GM12878 (cell line): ENCODE data around the gene ANKS1A. TPM values are rescaled to one million over a fixed set of nuclear protein-coding genes. Genes with fewer than 3 reads are reported as not detected.

Experiments used
- ATAC-seq: fragments of 200-7000 bp; cut with Tn5 transposase; 3 replicates; pipeline ENCODE4 v1.9.1; 2020; ENCODE audit warnings: mild to moderate bottlenecking, moderate library complexity
- BruUV-seq: library from RNA; stranded (reverse); fragments of 400-500 nt; replicated peaks from 2 replicates; lab custom pipeline; 2021; lab: Mats Ljungman, UMichigan
- CTCF ChIA-PET: fragments of 300-600 bp; sonication (Branson Sonifier 250); formaldehyde crosslinking; extraction: SDS; loops from one replicate; lab custom pipeline; 2021; ENCODE audit warnings: inconsistent platforms; lab: Yijun Ruan, JAX
- POLR2A ChIA-PET: fragments of 350-600 bp; formaldehyde crosslinking; extraction: SDS; loops from one replicate; lab custom pipeline; 2021; ENCODE audit warnings: inconsistent platforms; lab: Charles Lee
- RAD21 ChIA-PET: fragments of 300-600 bp; sonication (Branson Sonifier 250); formaldehyde crosslinking; loops from one replicate; lab custom pipeline; 2023; ENCODE audit warnings: antibody characterized with exemption; ENCODE audit not compliant: unreplicated experiment; lab: Charles Lee
- SMC1A ChIA-PET: fragments of 300-600 bp; sonication (Branson Sonifier 250); formaldehyde crosslinking; loops from one replicate; lab custom pipeline; 2023; ENCODE audit not compliant: unreplicated experiment, uncharacterized antibody; lab: Charles Lee
- DNase-seq: peaks from one replicate; pipeline ENCODE4 v3.0.0-alpha.2; 2011; ENCODE audit warnings: low read depth, low spot score
- FAIRE-seq: peaks from 3 replicates; lab custom pipeline; 2011; peaks lifted over from hg19 to GRCh38; lab: Jason Lieb, UNC
- H2AFZ ChIP-seq: 2 replicates; pipeline ENCODE4 v1.6.0; 2011; ENCODE audit warnings: low read depth, low read length, control low read depth; ENCODE audit not compliant: control insufficient read depth
- H3K27ac ChIP-seq: 2 replicates; pipeline ENCODE4 v1.5.1; 2011; ENCODE audit warnings: control low read depth; ENCODE audit not compliant: control insufficient read depth, insufficient read depth
- H3K27me3 ChIP-seq, 2 experiments: replicated peaks in 1 of 2; 2 replicates each; pipeline versions ENCODE4 v1.6.0 to v1.6.1; 2011; ENCODE audit warnings: low read length in 1 of 2; ENCODE audit not compliant: control insufficient read depth in 2 of 2, insufficient read depth in 2 of 2
- H3K36me3 ChIP-seq, 2 experiments: 2 replicates each; pipeline ENCODE4 v1.5.1; 2011; ENCODE audit warnings: low read length in 1 of 2; ENCODE audit not compliant: control insufficient read depth in 2 of 2, insufficient read depth in 2 of 2
- H3K4me1 ChIP-seq: 2 replicates; pipeline ENCODE4 v1.6.1; 2011; ENCODE audit warnings: mild to moderate bottlenecking, low read length, moderate library complexity, mixed read lengths; ENCODE audit not compliant: control insufficient read depth, insufficient read depth
- H3K4me2 ChIP-seq: 2 replicates; pipeline ENCODE4 v1.6.0; 2011; ENCODE audit warnings: control low read depth; ENCODE audit not compliant: control insufficient read depth, insufficient read depth
- H3K4me3 ChIP-seq: fragments of 200-600 bp; sonication (generic); 2 replicates; pipeline ENCODE4 v1.5.1; 2016
- H3K79me2 ChIP-seq: 2 replicates; pipeline ENCODE4 v1.6.0; 2011; ENCODE audit warnings: low read length; ENCODE audit not compliant: control insufficient read depth, insufficient read depth
- H3K9ac ChIP-seq: 2 replicates; pipeline ENCODE4 v1.8.0; 2011; ENCODE audit warnings: low read length, control low read depth, mixed read lengths; ENCODE audit not compliant: control insufficient read depth, insufficient read depth
- H3K9me3 ChIP-seq: replicated peaks from 3 replicates; pipeline ENCODE4 v1.5.1; 2011; ENCODE audit warnings: mild to moderate bottlenecking, low read length; ENCODE audit not compliant: control insufficient read depth, insufficient read depth
- H4K20me1 ChIP-seq: 2 replicates; pipeline ENCODE4 v1.6.0; 2011; ENCODE audit not compliant: control insufficient read depth, insufficient read depth
- EZH2 ChIP-seq: IDR thresholded peaks from 2 replicates; pipeline ENCODE4 v1.6.1; 2012; ENCODE audit warnings: low read depth, mild to moderate bottlenecking, control low read depth, inconsistent platforms, low read length, borderline replicate concordance; ENCODE audit not compliant: control insufficient read depth
- HDGF ChIP-seq: fragments of 450-650 bp; IDR thresholded peaks from 2 replicates; pipeline ENCODE4 v1.6.1; 2016; ENCODE audit warnings: antibody characterized with exemption
- HSF1 ChIP-seq: fragments of 150-350 bp; IDR thresholded peaks from 2 replicates; pipeline ENCODE4 v1.6.1; 2014; ENCODE audit warnings: mild to moderate bottlenecking, low read depth, low read length
- KLF5 ChIP-seq: fragments of 450-650 bp; IDR thresholded peaks from 2 replicates; pipeline ENCODE4 v1.6.1; 2014; ENCODE audit warnings: mild to moderate bottlenecking; ENCODE audit not compliant: partially characterized antibody
- MYB ChIP-seq: fragments of 150-350 bp; IDR thresholded peaks from 2 replicates; pipeline ENCODE4 v1.6.1; 2014; ENCODE audit warnings: mild to moderate bottlenecking, low read depth, low read length, borderline replicate concordance
- PAX8 ChIP-seq: fragments of 450-650 bp; IDR thresholded peaks from 2 replicates; pipeline ENCODE4 v1.6.1; 2017; ENCODE audit warnings: mild to moderate bottlenecking, moderate library complexity
- WGBS: methylation state at CpG from one replicate; pipeline ENCODE4 v1.1.6; 2016; ENCODE audit warnings: low lambda C conversion rate; ENCODE audit not compliant: insufficient replicate concordance, insufficient coverage; ENCODE audit errors: missing lambda C conversion rate; 5-methylcytosine and 5-hydroxymethylcytosine counted together
- in situ Hi-C: fragments of 300-500 bp; cut with MboI; formaldehyde crosslinking; loops from 9 replicates; pipeline ENCODE4 v1.14.3; 2018; ENCODE audit warnings: mixed read lengths
- intact Hi-C: fragments of 100-400 bp; cut with micrococcal nuclease; formaldehyde crosslinking; loops from one replicate; pipeline ENCODE4 v1.14.2; 2022; ENCODE audit not compliant: unreplicated experiment
- polyA plus RNA-seq, 11 experiments: library from polyadenylated mRNA; depleted of rRNA in 4 of 11; unstranded in 6 of 11; stranded (reverse) in 5 of 11; fragments of >200 nt; fragmentation: Nextera tagmentation in 4 of 11; fragmentation: Illumina TruSeq in 1 of 11; extraction: Ambion mirVana in 4 of 11; extraction: Trizol in 1 of 11; gene quantifications; 1 replicate in 1 of 11; 2 replicates in 10 of 11; pipeline versions ENCODE4 v1.2.1 to v1.2.3, GENCODE V29; 2011 to 2016; ENCODE audit warnings: inconsistent platforms in 2 of 11, missing spikeins in 2 of 11, low read depth in 1 of 11
- total RNA-seq, 4 experiments: library from RNA; depleted of rRNA in 3 of 4; stranded (reverse); fragments of >200 nt in 3 of 4; fragmentation: Illumina TruSeq in 1 of 4; extraction: Trizol in 1 of 4; gene quantifications; 2 replicates each; pipeline versions ENCODE4 v1.2.1 to v1.2.3, GENCODE V29; 2013 to 2021
- TF ChIP-seq, protein P1 (sequence below): fragments of 150-350 bp; IDR thresholded peaks from 2 replicates; pipeline ENCODE4 v1.6.1; 2016; ENCODE audit warnings: low read depth, low read length
- TF ChIP-seq, protein P2 (sequence below): fragments of 450-650 bp; IDR thresholded peaks from 2 replicates; pipeline ENCODE4 v1.6.1; 2017; ENCODE audit warnings: mild to moderate bottlenecking

ANKS1A gene
- total and polyA plus RNA-seq, 10 of the 15 experiments (the other 5 are each of a cell fraction or from before 2014, with no cell fraction given) = 0.60 to 7.0 (median 3.0) TPM

- ChIA-PET POLR2A (no interaction called here), CTCF (no interaction called here), SMC1A (no interaction called here)
- H3K4me3 ChIP-seq = no peak overlapping the region
- no peaks in the 10 kb centered on the region for H3K36me3 ChIP-seq
- no TSS peak for BruUV-seq
- FAIRE-seq (no peak), DNase-seq (no peak), ATAC-seq (no peak)
- in situ Hi-C loops (no loop called here), intact Hi-C loops (no loop called here)
- H3K4me2 ChIP-seq = no peak overlapping the region
- no peaks in the 10 kb centered on the region for H3K79me2 ChIP-seq
- 72% methylated on average over 6 of the region's 6 CpGs for WGBS
- no peaks in the 10 kb centered on the region for H4K20me1 ChIP-seq
- H3K27me3 ChIP-seq = no peaks in the 10 kb centered on the region
- H2AFZ ChIP-seq = no peak overlapping the region
- TF ChIP-seq MYB (no peak), HSF1 (no peak), KLF5 (no peak), EZH2 (no peak), PAX8 (no peak), HDGF (no peak)
- TF ChIP-seq, protein P1, sequence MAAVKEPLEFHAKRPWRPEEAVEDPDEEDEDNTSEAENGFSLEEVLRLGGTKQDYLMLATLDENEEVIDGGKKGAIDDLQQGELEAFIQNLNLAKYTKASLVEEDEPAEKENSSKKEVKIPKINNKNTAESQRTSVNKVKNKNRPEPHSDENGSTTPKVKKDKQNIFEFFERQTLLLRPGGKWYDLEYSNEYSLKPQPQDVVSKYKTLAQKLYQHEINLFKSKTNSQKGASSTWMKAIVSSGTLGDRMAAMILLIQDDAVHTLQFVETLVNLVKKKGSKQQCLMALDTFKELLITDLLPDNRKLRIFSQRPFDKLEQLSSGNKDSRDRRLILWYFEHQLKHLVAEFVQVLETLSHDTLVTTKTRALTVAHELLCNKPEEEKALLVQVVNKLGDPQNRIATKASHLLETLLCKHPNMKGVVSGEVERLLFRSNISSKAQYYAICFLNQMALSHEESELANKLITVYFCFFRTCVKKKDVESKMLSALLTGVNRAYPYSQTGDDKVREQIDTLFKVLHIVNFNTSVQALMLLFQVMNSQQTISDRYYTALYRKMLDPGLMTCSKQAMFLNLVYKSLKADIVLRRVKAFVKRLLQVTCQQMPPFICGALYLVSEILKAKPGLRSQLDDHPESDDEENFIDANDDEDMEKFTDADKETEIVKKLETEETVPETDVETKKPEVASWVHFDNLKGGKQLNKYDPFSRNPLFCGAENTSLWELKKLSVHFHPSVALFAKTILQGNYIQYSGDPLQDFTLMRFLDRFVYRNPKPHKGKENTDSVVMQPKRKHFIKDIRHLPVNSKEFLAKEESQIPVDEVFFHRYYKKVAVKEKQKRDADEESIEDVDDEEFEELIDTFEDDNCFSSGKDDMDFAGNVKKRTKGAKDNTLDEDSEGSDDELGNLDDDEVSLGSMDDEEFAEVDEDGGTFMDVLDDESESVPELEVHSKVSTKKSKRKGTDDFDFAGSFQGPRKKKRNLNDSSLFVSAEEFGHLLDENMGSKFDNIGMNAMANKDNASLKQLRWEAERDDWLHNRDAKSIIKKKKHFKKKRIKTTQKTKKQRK = no peak
- TF ChIP-seq, protein P2, sequence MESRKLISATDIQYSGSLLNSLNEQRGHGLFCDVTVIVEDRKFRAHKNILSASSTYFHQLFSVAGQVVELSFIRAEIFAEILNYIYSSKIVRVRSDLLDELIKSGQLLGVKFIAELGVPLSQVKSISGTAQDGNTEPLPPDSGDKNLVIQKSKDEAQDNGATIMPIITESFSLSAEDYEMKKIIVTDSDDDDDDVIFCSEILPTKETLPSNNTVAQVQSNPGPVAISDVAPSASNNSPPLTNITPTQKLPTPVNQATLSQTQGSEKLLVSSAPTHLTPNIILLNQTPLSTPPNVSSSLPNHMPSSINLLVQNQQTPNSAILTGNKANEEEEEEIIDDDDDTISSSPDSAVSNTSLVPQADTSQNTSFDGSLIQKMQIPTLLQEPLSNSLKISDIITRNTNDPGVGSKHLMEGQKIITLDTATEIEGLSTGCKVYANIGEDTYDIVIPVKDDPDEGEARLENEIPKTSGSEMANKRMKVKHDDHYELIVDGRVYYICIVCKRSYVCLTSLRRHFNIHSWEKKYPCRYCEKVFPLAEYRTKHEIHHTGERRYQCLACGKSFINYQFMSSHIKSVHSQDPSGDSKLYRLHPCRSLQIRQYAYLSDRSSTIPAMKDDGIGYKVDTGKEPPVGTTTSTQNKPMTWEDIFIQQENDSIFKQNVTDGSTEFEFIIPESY = no peak
- TF ChIP-seq, all 136 proteins: peak for 0
- Histone ChIP-seq H3K9me3 (no peaks in the 10 kb centered on the region), H3K9ac (no peak overlapping the region), H3K27ac (no peak overlapping the region), H3K4me1 (no peaks in the 10 kb centered on the region)
- RAD21 ChIA-PET = no interaction called here
Measured at GRCh38 chr6:35093783-35094182, 204.7 kb downstream of the ANKS1A start.
